SK-N-SH (cell line): Measurements from ENCODE around the gene SLC12A9. TPM values are rescaled to one million over a fixed set of nuclear protein-coding genes. Genes with fewer than 3 reads are reported as not detected.

ENCODE experiments used
- CTCF ChIA-PET: fragments of 300-600, 350-600 bp; formaldehyde crosslinking; extraction: SDS; loops from one replicate; lab custom pipeline; 2021; lab: Yijun Ruan, JAX
- POLR2A ChIA-PET: fragments of 350-600 bp; sonication (Branson Sonifier 250); formaldehyde crosslinking; extraction: SDS; loops from one replicate; lab custom pipeline; 2020; ENCODE audit warnings: antibody characterized with exemption, inconsistent platforms; lab: Yijun Ruan, JAX
- DNase-seq: peaks from one replicate; pipeline ENCODE4 v3.0.0; 2012
- H2AFZ ChIP-seq: fragments of 200-600 bp; sonication (generic); 2 replicates; pipeline ENCODE4 v1.8.1; 2016; ENCODE audit warnings: antibody characterized with exemption, mild to moderate bottlenecking, low read depth
- H3F3A ChIP-seq: fragments of 200-600 bp; sonication (generic); replicated peaks from 2 replicates; pipeline ENCODE3; 2016; ENCODE audit warnings: antibody characterized with exemption, mild to moderate bottlenecking; ENCODE audit not compliant: insufficient read depth
- H3K27ac ChIP-seq, 2 experiments: fragments of 200-500 bp in 1 of 2; fragments of 200-600 bp in 1 of 2; sonication (Bioruptor generic) in 1 of 2; sonication (generic), shearing (Covaris generic) in 1 of 2; 2 replicates each; pipeline versions ENCODE4 v1.5.1 to v1.6.1; 2014 to 2016; ENCODE audit warnings: low read depth in 2 of 2, inconsistent platforms in 1 of 2, low read length in 1 of 2, mild to moderate bottlenecking in 1 of 2, mixed read lengths in 1 of 2
- H3K27me3 ChIP-seq: fragments of 200-600 bp; sonication (generic), shearing (Covaris generic); 2 replicates; pipeline ENCODE4 v1.6.1; 2016; ENCODE audit warnings: mixed run types; ENCODE audit not compliant: insufficient read depth
- H3K36me3 ChIP-seq, 2 experiments: fragments of 200-500 bp in 1 of 2; fragments of 200-600 bp in 1 of 2; sonication (Bioruptor generic) in 1 of 2; sonication (generic) in 1 of 2; replicated peaks in 1 of 2; 2 replicates each; pipeline versions ENCODE3 to v1.5.1; 2014 to 2016; ENCODE audit warnings: low read length in 1 of 2, mild to moderate bottlenecking in 1 of 2; ENCODE audit not compliant: insufficient read depth in 2 of 2, control insufficient read depth in 1 of 2
- H3K4me1 ChIP-seq, 2 experiments: fragments of 200-500 bp in 1 of 2; fragments of 200-600 bp in 1 of 2; sonication (Bioruptor generic) in 1 of 2; sonication (generic), shearing (Covaris generic) in 1 of 2; 2 replicates each; pipeline versions ENCODE4 v1.5.1 to v1.6.1; 2014 to 2016; ENCODE audit warnings: low read depth in 1 of 2, low read length in 1 of 2, mixed run types in 1 of 2; ENCODE audit not compliant: insufficient read depth in 2 of 2, control insufficient read depth in 1 of 2
- H3K4me2 ChIP-seq: fragments of 200-600 bp; sonication (generic), shearing (Covaris generic); 2 replicates; pipeline ENCODE4 v1.6.1; 2017; ENCODE audit warnings: mixed run types
- H3K4me3 ChIP-seq, 2 experiments: fragments of 200-500 bp in 1 of 2; fragments of 200-600 bp in 1 of 2; sonication (Bioruptor generic) in 1 of 2; sonication (generic), shearing (Covaris generic) in 1 of 2; 2 replicates each; pipeline versions ENCODE4 v1.5.1 to v1.8.1; 2014 to 2016; ENCODE audit warnings: low read depth in 2 of 2, inconsistent platforms in 1 of 2, low read length in 1 of 2, mild to moderate bottlenecking in 1 of 2, mixed read lengths in 1 of 2, moderate library complexity in 1 of 2
- H3K79me2 ChIP-seq: fragments of 200-600 bp; sonication (generic); 2 replicates; pipeline ENCODE4 v1.8.1; 2017; ENCODE audit warnings: mild to moderate bottlenecking; ENCODE audit not compliant: insufficient read depth
- H3K9ac ChIP-seq: fragments of 200-600 bp; sonication (generic); 2 replicates; pipeline ENCODE4 v1.6.1; 2017; ENCODE audit warnings: mixed run types
- H3K9me2 ChIP-seq: fragments of 200-600 bp; sonication (generic); 2 replicates; pipeline ENCODE4 v1.6.1; 2017; ENCODE audit warnings: mixed run types
- H3K9me3 ChIP-seq: fragments of 200-600 bp; sonication (generic); 2 replicates; pipeline ENCODE4 v1.6.1; 2017; ENCODE audit warnings: mixed run types, mild to moderate bottlenecking, moderate library complexity
- H4K20me1 ChIP-seq: fragments of 200-600 bp; sonication (generic); 2 replicates; pipeline ENCODE4 v1.6.1; 2017; ENCODE audit warnings: mild to moderate bottlenecking, mixed run types; ENCODE audit not compliant: insufficient read depth
- CHD2 ChIP-seq: fragments of 150-350 bp; IDR thresholded peaks from 2 replicates; pipeline ENCODE4 v1.6.1; 2018; ENCODE audit warnings: low read length; ENCODE audit not compliant: partially characterized antibody
- EP300 ChIP-seq, 2 experiments: IDR thresholded peaks; 2 replicates each; pipeline versions ENCODE4 v1.4.0 to v1.6.1; 2012; ENCODE audit warnings: borderline replicate concordance in 1 of 2, low read depth in 1 of 2, low read length in 1 of 2
- FOXJ3 ChIP-seq: sonication (generic); formaldehyde crosslinking; IDR thresholded peaks from 2 replicates; pipeline ENCODE4 v1.5.1; 2020; ENCODE audit warnings: mild to moderate bottlenecking, missing genetic modification reagents
- FOXM1 ChIP-seq: IDR thresholded peaks from 2 replicates; pipeline ENCODE4 v1.4.0; 2012; ENCODE audit warnings: low read depth, mild to moderate bottlenecking
- GABPA ChIP-seq: IDR thresholded peaks from 2 replicates; pipeline ENCODE4 v1.4.0; 2012; ENCODE audit warnings: low read depth, mild to moderate bottlenecking
- GATA2 ChIP-seq: sonication (generic); formaldehyde crosslinking; IDR thresholded peaks from 2 replicates; pipeline ENCODE4 v1.5.0; 2020; ENCODE audit warnings: mild to moderate bottlenecking, missing genetic modification reagents
- JUND ChIP-seq: IDR thresholded peaks from 2 replicates; pipeline ENCODE4 v1.4.0; 2012
- MXI1 ChIP-seq: IDR thresholded peaks from 2 replicates; pipeline ENCODE4 v1.6.1; 2012; ENCODE audit warnings: mild to moderate bottlenecking, low read depth, low read length, improper control_type of control experiment
- NFIC ChIP-seq: IDR thresholded peaks from 2 replicates; pipeline ENCODE4 v1.4.0; 2012; ENCODE audit warnings: borderline replicate concordance
- NRF1 ChIP-seq: IDR thresholded peaks from 2 replicates; pipeline ENCODE4 v1.6.1; 2012; ENCODE audit warnings: low read depth, mild to moderate bottlenecking, low read length
- POLR2AphosphoS5 ChIP-seq: IDR thresholded peaks from 2 replicates; pipeline ENCODE4 v1.6.1; 2012; ENCODE audit warnings: low read depth, low read length
- RXRA ChIP-seq: IDR thresholded peaks from 2 replicates; pipeline ENCODE4 v1.4.0; 2012; ENCODE audit warnings: low read depth, mild to moderate bottlenecking, borderline replicate concordance
- SIN3A ChIP-seq: IDR thresholded peaks from 2 replicates; pipeline ENCODE4 v1.6.1; 2012; ENCODE audit warnings: low read depth, mild to moderate bottlenecking, low read length, moderate library complexity, borderline replicate concordance
- TAF1 ChIP-seq: IDR thresholded peaks from 2 replicates; pipeline ENCODE4 v1.6.1; 2012; ENCODE audit warnings: low read depth, mild to moderate bottlenecking, low read length, moderate library complexity, borderline replicate concordance
- TEAD4 ChIP-seq: IDR thresholded peaks from 2 replicates; pipeline ENCODE4 v1.4.0; 2012; ENCODE audit warnings: mild to moderate bottlenecking, borderline replicate concordance; ENCODE audit not compliant: insufficient read depth
- YY1 ChIP-seq: IDR thresholded peaks from 2 replicates; pipeline ENCODE4 v1.4.0; 2012; ENCODE audit warnings: low read depth, mild to moderate bottlenecking
- WGBS: methylation state at CpG from one replicate; pipeline ENCODE4 v1.1.6; 2017; ENCODE audit warnings: low lambda C conversion rate; 5-methylcytosine and 5-hydroxymethylcytosine counted together
- polyA plus RNA-seq, 3 experiments: library from polyadenylated mRNA; depleted of rRNA; stranded (reverse); fragments of >200 nt; gene quantifications; 2 replicates each; pipeline ENCODE4 v1.2.3, GENCODE V29; 2012
- TF ChIP-seq, protein P1 (sequence below): IDR thresholded peaks from 2 replicates; pipeline ENCODE4; 2012
- TF ChIP-seq, protein P2 (sequence below): fragments of 150-350 bp; IDR thresholded peaks from 2 replicates; pipeline ENCODE4 v1.6.1; 2017; ENCODE audit warnings: antibody characterized with exemption, low read length, low read depth, borderline replicate concordance
- TF ChIP-seq, protein P3 (sequence below): fragments of 200-600 bp; sonication (generic); IDR thresholded peaks from 2 replicates; pipeline ENCODE4 v1.6.1; 2017; ENCODE audit warnings: antibody characterized with exemption, mild to moderate bottlenecking, moderate library complexity

SLC12A9 gene
- polyA plus RNA-seq, 1 of the 3 experiments (the other 2 are of a cell fraction), result 29.7 TPM

DNA sequence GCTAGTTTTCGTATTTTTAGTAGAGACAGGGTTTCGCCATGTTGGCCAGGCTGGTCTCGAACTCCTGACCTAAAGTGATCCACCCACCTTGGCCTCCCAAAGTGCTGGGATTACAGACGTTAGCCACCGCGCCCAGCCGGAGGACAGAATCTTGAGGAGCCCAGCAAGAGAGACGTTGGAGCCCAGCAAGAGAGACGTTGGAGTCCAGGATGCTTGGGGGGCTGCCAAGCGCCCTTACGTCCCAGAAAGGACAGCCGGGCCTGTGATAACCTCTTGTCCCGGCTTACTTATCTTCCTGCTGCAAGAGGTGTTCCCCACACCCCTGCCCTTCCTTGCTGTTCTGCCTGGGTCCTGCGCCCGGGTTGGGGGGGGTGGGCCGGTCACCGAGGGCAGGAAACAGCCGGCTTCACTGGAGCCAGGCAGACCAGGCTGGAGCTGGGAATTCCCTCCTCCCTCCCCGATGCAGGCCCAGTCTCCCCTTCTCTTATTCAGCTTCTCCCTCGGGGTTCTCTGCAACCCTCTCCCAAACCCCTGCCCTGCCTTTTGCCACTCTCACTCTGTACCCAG, 23.3 kb upstream of the SLC12A9 start:
- ChIA-PET CTCF (interaction anchor here (1.3 to 17.1 kb wide), 8 partner anchors 13 to 128 kb away, joined by 3 to 220 read pairs (median 12); partner anchors contain the start of gene SLC12A9), POLR2A (interaction anchor here (0.6 to 1.8 kb wide), 4 partner anchors 63 to 243 kb away, joined by 3 to 8 read pairs (median 4); partner anchors contain the start of genes FBXO24, LRCH4 and POP7)
- no peaks in the 10 kb centered on the region for H3K27me3 ChIP-seq
- no peak overlapping the region for H3K9ac ChIP-seq
- peaks cover 5% of the 10 kb centered on the region for H3F3A ChIP-seq
- peaks cover 28% of the 10 kb centered on the region for H3K79me2 ChIP-seq
- no peak overlapping the region for H3K27ac ChIP-seq
- peak; percentile 36 for DNase-seq
- H2AFZ ChIP-seq, result no peak overlapping the region
- no peaks in the 10 kb centered on the region for H3K9me3 ChIP-seq
- TF ChIP-seq RXRA (no peak), SIN3A (no peak), NRF1 (no peak), GATA2 (no peak), NFIC (no peak), TAF1 (no peak), MXI1 (no peak), CHD2 (no peak), YY1 (no peak), EP300 (IDR thresholded peaks at IDR 0.05; ENCODE audit: borderline replicate concordance in 1 of 2, low read depth in 1 of 2, low read length in 1 of 2) (no peak), POLR2AphosphoS5 (no peak), FOXM1 (no peak), TEAD4 (no peak), FOXJ3 (CRISPR knock-in tag) (no peak), JUND (no peak), GABPA (no peak)
- TF ChIP-seq, protein P1, sequence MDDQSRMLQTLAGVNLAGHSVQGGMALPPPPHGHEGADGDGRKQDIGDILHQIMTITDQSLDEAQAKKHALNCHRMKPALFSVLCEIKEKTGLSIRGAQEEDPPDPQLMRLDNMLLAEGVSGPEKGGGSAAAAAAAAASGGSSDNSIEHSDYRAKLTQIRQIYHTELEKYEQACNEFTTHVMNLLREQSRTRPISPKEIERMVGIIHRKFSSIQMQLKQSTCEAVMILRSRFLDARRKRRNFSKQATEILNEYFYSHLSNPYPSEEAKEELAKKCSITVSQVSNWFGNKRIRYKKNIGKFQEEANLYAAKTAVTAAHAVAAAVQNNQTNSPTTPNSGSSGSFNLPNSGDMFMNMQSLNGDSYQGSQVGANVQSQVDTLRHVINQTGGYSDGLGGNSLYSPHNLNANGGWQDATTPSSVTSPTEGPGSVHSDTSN, result no peak
- TF ChIP-seq, protein P2, sequence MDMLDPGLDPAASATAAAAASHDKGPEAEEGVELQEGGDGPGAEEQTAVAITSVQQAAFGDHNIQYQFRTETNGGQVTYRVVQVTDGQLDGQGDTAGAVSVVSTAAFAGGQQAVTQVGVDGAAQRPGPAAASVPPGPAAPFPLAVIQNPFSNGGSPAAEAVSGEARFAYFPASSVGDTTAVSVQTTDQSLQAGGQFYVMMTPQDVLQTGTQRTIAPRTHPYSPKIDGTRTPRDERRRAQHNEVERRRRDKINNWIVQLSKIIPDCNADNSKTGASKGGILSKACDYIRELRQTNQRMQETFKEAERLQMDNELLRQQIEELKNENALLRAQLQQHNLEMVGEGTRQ, result no peak
- TF ChIP-seq, protein P3, sequence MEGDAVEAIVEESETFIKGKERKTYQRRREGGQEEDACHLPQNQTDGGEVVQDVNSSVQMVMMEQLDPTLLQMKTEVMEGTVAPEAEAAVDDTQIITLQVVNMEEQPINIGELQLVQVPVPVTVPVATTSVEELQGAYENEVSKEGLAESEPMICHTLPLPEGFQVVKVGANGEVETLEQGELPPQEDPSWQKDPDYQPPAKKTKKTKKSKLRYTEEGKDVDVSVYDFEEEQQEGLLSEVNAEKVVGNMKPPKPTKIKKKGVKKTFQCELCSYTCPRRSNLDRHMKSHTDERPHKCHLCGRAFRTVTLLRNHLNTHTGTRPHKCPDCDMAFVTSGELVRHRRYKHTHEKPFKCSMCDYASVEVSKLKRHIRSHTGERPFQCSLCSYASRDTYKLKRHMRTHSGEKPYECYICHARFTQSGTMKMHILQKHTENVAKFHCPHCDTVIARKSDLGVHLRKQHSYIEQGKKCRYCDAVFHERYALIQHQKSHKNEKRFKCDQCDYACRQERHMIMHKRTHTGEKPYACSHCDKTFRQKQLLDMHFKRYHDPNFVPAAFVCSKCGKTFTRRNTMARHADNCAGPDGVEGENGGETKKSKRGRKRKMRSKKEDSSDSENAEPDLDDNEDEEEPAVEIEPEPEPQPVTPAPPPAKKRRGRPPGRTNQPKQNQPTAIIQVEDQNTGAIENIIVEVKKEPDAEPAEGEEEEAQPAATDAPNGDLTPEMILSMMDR, result no peak
- WGBS, result 85% methylated on average over 19 of the region's 20 CpGs
- peaks cover 19% of the 10 kb centered on the region for H4K20me1 ChIP-seq
- 0 out of 2 replicates have a peak overlapping the region, but pooled peaks have one; percentile 95 for H3K4me2 ChIP-seq
- no peaks in the 10 kb centered on the region for H3K36me3 ChIP-seq
- no peaks in the 10 kb centered on the region for H3K9me2 ChIP-seq
- H3K4me1 ChIP-seq, result peaks cover 6 to 22% of the 10 kb centered on the region in 2 experiments; a peak in 2 of 4 replicates
- no peak overlapping the region for H3K4me3 ChIP-seq
